GM21723 (cell line): ENCODE data around the gene LETM1.

ENCODE experiments used
- ATAC-seq: cut with Tn5 transposase; IDR thresholded peaks from one replicate; pipeline ENCODE4 v1.9.1; 2021; ENCODE audit warnings: mild to moderate bottlenecking, moderate library complexity; ENCODE audit not compliant: unreplicated experiment

The LETM1 gene

DNA sequence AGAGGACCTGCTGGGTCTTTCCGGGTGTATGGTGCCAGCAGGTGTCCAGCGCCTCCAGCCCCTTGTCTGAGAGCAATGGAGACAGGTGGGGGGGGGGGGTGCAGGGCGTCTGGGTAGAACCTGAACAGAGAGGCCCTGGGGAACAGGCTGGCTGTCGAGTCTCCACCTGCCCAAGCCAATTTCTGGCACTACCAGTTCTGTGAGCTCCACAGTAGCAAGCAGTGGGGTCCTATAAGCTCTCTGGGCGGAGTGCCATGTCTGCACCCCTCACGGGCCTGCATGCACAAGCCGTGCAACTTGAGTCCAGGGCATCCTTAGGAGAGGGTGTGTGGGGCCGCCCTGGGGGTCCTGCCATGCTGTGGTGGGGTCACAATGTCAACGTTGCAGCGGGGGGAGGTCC, 72.9 kb downstream of the LETM1 start:
- no peak for ATAC-seq

DNA sequence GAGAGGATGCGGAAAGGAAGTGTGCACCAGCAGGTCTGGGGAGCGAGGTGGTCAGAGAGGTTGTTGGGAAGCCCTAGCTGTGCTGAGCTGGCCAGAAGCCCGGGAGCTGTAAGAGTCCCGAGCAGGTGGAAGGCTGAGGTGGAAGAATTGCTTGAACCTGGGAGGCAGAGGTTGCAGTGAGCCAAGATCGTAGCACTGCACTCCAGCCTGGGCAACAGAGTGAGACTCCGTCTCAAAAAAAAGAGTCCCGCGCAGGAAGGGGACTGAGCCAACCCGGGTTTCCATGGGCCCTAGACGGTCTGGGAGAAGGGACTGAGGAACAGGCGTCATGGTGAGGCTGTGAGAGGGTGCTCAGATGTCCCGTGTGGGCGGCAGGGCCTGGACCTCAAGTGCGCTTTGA, 75.5 kb downstream of the LETM1 start:
- no peak for ATAC-seq

GRCh38 chr4:1779588-1780382, 76.2 kb downstream of the LETM1 start:
- ATAC-seq = no peak

DNA sequence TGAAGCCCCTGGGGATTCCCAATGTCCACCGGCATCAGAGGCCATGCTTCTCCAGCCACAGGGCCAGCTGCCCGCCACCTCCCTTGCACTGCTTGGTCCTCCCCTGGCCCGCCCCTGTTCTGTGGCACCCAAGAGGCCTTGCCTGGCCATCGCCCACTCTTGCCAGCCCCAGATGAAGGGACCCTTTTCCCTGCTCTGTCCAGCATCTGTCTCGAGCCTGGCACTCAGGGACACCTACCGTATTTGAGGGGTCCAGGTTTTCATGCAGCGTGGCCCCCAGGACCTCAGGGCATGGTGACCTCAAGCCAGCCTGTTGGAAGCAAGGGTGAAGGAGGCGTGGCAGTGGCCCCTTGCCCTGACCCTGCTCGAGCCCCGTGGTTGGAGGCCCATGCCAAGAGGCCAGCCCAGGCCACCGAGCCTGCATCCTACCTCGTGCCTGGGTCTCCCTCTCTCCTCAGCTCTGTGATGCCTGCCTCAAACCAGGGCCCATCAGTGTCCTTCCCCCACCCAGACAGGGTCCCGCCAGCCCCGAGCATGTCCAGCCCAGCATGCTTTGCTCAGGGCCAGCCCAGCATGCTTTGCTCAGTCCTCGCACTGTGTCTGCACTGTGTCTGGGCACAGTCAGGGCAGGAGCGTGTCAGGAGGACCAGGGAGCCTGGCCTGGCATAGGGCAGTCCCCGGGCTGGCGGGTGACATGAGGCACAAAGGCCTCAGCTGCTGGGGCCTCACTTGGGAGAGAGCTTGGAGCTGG, 77.1 kb downstream of the LETM1 start:
- ATAC-seq = no peak

- no peak for ATAC-seq
Measured at GRCh38 chr4:1777822-1778641, 77.9 kb downstream of the LETM1 start.

DNA sequence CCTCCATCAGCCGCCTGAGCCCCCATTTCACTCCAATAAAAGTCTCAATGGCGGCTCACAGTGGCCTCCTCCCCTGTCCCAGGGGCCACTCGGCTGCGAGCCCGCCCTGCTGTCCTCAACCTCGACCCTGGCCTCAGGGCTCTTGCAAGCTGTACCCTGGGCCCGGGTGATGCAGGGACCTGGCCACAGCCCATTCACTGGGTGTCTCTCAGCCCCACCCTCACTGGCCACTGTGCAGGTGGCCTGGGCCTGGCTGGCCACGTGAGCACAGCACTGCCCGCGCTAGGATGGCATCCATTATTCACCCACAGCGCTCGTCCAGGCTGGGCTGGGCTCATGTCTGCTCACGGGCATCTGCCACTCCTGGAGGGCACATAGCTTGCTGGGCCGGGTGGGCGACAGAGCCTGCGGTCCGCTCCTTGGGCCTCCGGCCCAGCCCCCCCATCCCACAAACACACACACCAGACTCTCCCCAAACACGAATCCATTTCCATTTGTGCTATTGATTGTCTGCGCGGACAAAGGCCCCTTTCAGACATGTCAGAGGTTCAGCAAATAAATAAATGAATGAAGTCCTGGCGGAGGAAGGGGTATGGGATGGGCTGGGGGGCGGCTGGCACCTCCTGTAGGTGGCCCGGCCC, 79.3 kb downstream of the LETM1 start:
- ATAC-seq = no peak

GRCh38 chr4:1775731-1776500, 80.0 kb downstream of the LETM1 start:
- no peak for ATAC-seq

DNA sequence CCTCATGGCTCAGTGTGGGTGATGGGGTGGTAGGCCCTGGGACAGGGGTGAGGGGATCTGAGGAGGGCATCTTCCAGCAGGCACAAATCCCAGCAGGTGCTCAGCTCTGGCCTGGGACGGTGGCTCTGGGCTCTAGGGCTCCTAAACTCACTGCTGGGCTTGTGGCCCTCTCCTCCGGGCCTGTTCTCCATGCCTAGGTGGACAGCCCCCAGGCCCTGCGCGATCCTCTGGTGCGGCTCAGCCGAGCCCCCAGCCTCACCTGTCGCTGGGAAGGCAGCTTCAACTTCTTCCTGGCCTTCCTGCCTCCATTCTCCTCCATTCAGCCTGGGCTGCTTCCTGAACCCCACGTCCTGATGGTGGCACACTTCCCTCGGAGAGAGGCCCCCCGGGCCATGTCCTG, 82.2 kb downstream of the LETM1 start:
- ATAC-seq = no peak

- ATAC-seq = no peak
Measured at GRCh38 chr4:1772853-1773538, 83.0 kb downstream of the LETM1 start.

DNA sequence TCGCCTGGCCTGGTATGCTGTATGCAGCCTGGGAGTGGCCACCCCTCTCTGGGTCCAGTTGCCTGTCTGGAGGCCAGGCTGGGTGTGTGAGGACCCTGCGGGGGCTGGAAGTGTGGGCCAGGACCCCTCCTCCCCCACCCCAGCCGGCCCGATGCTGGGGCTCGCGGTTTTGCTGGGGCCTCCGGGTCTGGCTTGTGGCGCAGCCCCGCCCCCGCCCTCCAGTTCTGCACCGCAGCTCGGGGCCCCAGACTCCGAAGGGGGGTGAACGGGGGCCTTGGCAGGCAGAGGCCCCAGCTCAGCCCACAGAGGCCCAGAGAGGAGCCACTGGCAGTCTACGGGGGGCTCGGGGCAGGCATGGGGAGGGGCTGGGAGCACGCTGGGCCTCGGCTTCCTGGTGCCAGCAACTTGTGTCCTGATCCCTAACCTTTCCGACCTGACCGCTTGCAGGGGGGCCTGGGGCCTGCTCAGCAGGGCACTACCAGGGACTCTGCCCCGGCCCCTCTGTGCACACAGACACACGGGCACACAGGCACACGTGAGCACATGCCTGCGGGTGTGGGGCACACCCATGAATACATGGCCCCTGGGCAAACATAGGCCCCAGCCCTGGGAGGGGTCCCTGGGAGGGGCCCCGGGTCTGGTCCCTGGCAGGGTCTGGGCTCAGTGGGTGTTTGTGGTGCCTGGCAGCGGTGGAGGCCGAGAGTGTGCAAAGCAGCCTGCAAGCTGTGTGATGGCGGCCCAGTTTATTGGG, 84.2 kb downstream of the LETM1 start:
- ATAC-seq = no peak

- ATAC-seq = no peak
Measured at GRCh38 chr4:1770791-1771231, 85.1 kb downstream of the LETM1 start.

DNA sequence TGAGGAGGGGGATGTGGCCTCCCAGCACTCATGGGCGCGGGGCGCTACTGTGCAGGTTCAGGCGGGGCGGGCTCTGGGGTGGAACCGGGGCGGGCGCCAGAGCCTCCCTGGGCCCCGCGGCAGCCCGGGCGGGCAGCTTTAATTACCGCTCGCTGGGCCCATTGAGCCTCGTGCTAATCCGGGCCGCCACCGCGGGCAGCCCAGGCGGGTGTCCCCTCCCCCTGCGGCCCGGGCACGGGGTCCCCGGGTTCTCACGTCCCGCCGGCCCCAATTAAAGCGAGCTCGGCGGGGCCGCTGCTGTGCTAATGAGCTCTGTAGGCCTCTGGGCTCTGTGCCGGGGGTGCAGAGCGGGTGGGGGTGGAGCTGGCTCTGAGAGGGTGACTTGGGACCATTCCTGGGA, 85.7 kb downstream of the LETM1 start:
- no peak for ATAC-seq

DNA sequence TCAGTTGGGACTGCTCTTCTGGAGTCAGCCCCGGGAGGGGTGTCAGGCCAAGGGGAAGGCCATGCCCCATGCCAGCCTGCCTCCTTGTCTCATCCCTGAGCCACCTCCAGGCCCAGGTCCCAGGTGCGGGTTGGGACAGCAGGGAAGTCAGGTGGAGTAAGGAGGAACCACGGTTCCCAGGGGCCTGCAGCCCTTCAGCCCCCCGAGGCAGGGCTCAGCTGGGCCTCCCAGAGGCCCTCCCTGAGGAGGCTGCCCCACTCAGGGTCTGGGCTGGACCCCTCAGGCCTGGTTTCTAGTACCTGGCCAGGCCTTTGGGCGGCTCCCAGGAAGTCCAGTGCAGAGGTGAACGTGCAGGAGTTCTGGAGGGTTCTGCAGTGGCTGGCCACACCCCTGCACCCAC, 86.3 kb downstream of the LETM1 start:
- no peak for ATAC-seq

DNA sequence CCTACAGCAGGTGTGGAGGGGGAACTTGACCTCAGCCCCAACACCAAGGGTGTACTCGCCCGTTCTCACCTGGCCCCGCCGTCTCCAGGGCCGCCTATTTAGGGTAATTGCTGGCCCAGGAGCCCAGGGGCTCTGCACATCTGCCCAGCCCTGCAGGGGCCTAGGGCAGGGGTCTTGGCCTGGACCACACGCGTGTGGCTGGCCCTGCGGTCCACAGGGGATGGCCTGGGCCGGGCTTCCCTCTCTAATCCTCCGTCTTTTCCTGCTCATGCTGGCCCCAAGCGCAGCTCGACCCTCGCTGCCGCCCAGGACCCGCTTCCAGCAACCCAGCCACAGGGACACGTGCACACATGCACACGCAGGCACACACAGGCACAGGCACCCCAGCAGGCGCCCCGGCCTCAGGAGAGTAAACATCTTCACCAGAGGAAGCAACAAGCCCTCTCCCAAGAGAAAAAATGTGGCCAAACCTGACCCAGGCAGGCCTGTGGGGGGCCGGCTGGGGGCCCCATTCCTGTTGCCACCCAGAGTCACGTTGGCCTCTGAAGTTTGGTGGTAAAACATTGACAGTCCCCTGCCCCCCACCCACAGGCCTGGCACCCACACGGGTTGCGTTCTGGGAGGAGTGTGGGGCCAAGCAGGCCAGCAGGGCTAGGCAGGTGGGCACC, 87.5 kb downstream of the LETM1 start:
- no peak for ATAC-seq

DNA sequence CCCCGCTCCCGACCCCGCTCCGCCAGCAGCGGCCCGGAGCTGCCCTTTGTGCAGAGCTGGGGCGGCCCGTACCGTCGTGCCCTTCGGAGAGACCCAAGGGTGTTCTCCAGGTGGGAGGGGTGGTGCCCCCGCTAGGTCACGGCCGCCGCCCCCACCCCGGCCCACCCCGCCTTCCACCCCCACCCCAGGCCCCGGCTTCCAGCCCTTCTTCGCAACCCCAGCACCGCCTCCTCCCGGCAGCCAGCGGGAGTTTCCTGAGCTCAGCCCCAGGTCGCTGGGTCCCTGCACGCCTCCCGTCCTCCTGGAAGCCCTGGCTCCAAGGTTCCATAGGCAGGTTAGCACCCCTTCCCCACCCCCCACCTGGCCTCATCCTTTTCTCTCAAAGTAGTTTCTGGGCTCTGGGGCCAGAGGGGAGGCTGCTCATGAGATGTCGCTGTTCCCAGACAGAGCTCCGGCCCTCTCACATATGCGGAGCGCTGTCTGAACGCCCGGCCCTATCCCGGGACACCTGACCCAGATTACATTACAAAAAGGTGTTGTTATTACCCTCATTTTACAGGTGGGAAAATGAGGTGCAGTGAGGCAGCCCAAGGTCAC, 88.1 kb downstream of the LETM1 start:
- ATAC-seq = no peak

DNA sequence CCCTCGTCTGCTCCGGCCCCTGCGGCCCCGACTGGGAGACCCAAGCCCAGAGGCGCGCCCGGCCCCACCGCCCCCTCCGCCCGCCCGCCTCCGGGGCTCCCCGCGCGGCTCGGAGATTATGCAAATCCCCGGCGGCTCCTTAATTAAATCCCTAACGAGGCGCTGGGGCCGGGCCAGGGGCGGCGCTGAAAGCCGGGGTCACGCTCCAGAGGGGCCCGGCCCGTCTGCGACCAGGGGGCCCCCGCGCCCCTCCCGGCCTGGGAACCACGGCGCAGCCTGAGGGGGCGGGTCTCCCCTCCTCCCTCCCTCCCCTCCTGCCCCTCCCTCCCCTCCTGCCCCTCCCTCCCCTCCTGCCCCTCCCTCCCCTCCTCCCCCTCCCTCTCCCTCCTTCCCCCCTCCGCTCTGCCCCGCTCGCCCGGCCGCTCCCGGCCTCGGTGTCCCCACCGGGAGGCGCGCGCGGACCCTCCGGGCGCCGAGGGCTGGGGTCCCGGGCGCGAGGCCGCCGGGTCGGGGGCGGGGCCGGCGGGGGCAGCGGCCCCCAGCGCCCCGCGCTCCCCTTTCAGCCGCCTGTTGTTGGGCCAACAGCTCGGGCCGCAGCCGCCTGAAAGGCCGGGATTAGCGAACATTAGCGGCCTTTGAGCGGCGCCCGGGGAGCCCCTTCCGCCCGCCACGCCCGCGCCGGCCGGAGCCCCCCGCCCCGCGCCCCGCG, 88.7 kb downstream of the LETM1 start:
- no peak for ATAC-seq
